Activated CD8-positive, alpha-beta T cell treated with anti-CD3 and anti-CD28 coated beads for 36 hours (primary cell): ENCODE results near the gene EXOC1. TPM values are rescaled to one million over a fixed set of nuclear protein-coding genes. Genes with fewer than 3 reads are reported as not detected.

Source experiments
- ATAC-seq: fragments of 200-7000 bp; cut with Tn5 transposase; one replicate; pipeline ENCODE4 v1.10.0; 2021; ENCODE audit warnings: mild to moderate bottlenecking, moderate library complexity
- CTCF ChIA-PET: fragments of 350-600 bp; sonication (Branson Sonifier 250); formaldehyde crosslinking; loops from one replicate; lab custom pipeline; 2021; ENCODE audit warnings: antibody characterized with exemption; lab: Charles Lee
- POLR2A ChIA-PET: fragments of 350-600 bp; sonication (Branson Sonifier 250); formaldehyde crosslinking; loops from one replicate; lab custom pipeline; 2021; ENCODE audit warnings: antibody characterized with exemption; lab: Charles Lee
- DNase-seq: peaks from one replicate; pipeline ENCODE4 v3.0.0-alpha.2; 2020
- H3K27ac Mint-ChIP-seq: one replicate; pipeline ENCODE4 v1.8.0; 2021; ENCODE audit warnings: mild to moderate bottlenecking, mixed read lengths
- H3K27me3 Mint-ChIP-seq: one replicate; pipeline ENCODE4 v1.8.0; 2021; ENCODE audit warnings: mixed read lengths
- H3K36me3 Mint-ChIP-seq: one replicate; pipeline ENCODE4 v1.8.0; 2021; ENCODE audit warnings: low read depth, mixed read lengths
- H3K4me1 Mint-ChIP-seq: one replicate; pipeline ENCODE4 v1.8.0; 2021; ENCODE audit warnings: low read depth, mixed read lengths
- H3K4me3 Mint-ChIP-seq: one replicate; pipeline ENCODE4 v1.8.0; 2021; ENCODE audit warnings: mild to moderate bottlenecking, moderate library complexity, mixed read lengths
- H3K9me3 Mint-ChIP-seq: one replicate; pipeline ENCODE4 v1.8.0; 2021; ENCODE audit warnings: mixed read lengths
- CTCF ChIP-seq: fragments of 200-600 bp; IDR thresholded peaks from one replicate; pipeline ENCODE4 v1.8.0; 2022; ENCODE audit warnings: antibody characterized with exemption, mild to moderate bottlenecking
- intact Hi-C: fragments of 100-400 bp; cut with micrococcal nuclease; formaldehyde crosslinking; loops from one replicate; pipeline ENCODE4 v1.10.0; 2022
- total RNA-seq, 2 experiments: library from RNA; stranded (reverse); gene quantifications; one replicate each; pipeline ENCODE4 v1.2.3, GENCODE V29; 2021

EXOC1 gene
- total RNA-seq, 2 experiments from 2014 or later: 19.1 to 20.5 TPM

DNA sequence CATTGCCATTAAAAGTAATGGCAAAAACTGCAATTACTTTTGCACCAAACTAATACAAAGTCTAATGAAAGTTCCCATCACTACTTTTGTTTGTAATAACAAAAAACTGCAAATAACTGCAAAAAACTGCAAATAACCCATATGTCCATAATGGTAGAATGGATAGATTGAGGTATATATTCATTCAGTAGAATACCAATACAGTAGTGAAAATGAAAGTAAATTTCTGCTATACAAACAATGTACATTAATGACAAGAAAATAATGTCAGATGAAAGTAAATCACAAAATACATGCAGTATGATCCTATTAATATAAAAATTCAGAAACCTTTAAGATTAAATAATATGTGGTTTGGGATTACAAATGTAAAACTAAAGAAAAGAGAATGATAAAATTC, 54.0 kb downstream of the EXOC1 start:
- intact Hi-C loops: no loop called here
- Mint-ChIP-seq H3K36me3 (peaks cover 23% of the 10 kb centered on the region), H3K4me3 (no peak overlapping the region), H3K27ac (peak overlapping the region; percentile 79), H3K4me1 (peaks cover 31% of the 10 kb centered on the region), H3K27me3 (no peaks in the 10 kb centered on the region), H3K9me3 (no peaks in the 10 kb centered on the region)
- DNase-seq (no peak), ATAC-seq (peak; percentile 34)
- POLR2A ChIA-PET: no interaction called here
- TF ChIP-seq CTCF: no peak
- CTCF ChIA-PET: no interaction called here

DNA sequence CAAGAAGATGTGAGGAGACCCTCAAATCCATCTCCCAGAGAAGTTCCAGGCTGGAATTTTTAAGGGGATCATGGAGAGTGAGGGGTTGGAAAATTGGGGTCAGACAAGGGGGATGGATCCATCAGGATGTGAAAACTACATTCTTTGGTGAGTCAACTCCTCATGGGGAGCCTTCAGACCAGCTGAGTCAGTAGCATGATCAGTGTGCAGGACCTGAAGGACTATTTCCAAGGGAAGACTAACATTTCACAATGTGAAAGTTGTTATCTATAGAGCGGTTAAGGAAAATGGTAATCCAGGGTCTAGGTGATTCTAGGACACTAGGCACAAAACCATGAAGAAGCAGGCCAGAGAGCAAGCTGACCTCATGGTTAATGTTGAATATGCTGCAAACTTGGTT, 56.7 kb downstream of the EXOC1 start:
- intact Hi-C loops: no loop called here
- ChIA-PET POLR2A (no interaction called here), CTCF (no interaction called here)
- H3K4me3 Mint-ChIP-seq: no peak overlapping the region
- H3K4me1 Mint-ChIP-seq: peaks cover 21% of the 10 kb centered on the region
- DNase-seq (no peak), ATAC-seq (no peak)
- peaks cover 11% of the 10 kb centered on the region for H3K36me3 Mint-ChIP-seq
- no peak overlapping the region for H3K27ac Mint-ChIP-seq
- H3K27me3 Mint-ChIP-seq: no peaks in the 10 kb centered on the region
- no peak for TF ChIP-seq CTCF
- H3K9me3 Mint-ChIP-seq: no peaks in the 10 kb centered on the region

DNA sequence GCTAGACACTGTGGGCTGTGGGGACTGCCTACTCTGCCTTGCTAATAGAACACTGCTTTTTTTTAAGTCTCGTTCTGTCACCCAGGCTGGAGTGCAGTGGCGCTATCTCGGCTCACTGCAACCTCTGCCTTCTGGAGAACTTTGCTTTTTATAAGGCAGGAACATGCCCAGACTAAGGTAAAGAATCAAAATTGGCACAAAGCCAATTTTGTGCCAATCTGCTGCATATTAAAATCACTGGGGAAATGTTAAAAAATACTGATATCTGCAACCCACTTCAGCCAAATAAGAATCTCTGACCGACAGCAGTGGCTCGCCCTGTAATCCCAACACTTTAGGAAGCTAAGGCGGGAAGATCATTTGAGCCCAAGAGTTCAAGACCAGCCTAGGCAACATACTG, 58.8 kb downstream of the EXOC1 start:
- intact Hi-C loops: no loop called here
- CTCF ChIA-PET: no interaction called here
- Mint-ChIP-seq H3K4me1 (peaks cover 5% of the 10 kb centered on the region), H3K27ac (no peak overlapping the region), H3K9me3 (no peaks in the 10 kb centered on the region), H3K4me3 (no peak overlapping the region), H3K36me3 (no peaks in the 10 kb centered on the region), H3K27me3 (no peaks in the 10 kb centered on the region)
- ATAC-seq (no peak), DNase-seq (no peak)
- TF ChIP-seq CTCF: no peak
- POLR2A ChIA-PET: no interaction called here

DNA sequence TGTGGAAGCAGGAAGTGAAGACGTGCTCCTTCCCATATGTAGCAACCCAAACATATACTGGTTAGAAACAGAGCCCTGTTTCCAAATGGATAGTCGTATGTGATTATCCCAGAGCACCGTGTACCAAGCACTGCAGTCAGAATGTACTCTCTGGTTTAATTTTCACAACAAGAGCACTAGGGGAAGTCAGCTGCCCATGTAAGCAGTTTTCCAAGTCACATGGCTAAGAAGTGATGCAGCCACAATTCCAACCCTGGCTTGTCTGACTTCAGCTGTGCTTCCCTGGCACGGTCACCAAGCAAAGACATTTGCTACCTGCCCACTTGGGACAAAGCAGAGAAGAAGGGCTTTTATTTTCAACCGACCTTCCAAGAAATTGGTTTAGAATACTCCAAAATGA, 67.1 kb downstream of the EXOC1 start:
- POLR2A ChIA-PET: no interaction called here
- Mint-ChIP-seq H3K36me3 (no peaks in the 10 kb centered on the region), H3K9me3 (no peaks in the 10 kb centered on the region), H3K27me3 (no peaks in the 10 kb centered on the region), H3K27ac (no peak overlapping the region), H3K4me3 (no peak overlapping the region), H3K4me1 (no peaks in the 10 kb centered on the region)
- CTCF ChIA-PET: no interaction called here
- no peak for TF ChIP-seq CTCF
- intact Hi-C loops: no loop called here
- ATAC-seq (no peak), DNase-seq (no peak)

GRCh38 chr4:55921093-55921492, 67.6 kb downstream of the EXOC1 start:
- no peak for ATAC-seq
- Mint-ChIP-seq H3K27me3 (no peaks in the 10 kb centered on the region), H3K4me1 (no peaks in the 10 kb centered on the region), H3K4me3 (no peak overlapping the region), H3K36me3 (no peaks in the 10 kb centered on the region), H3K9me3 (no peaks in the 10 kb centered on the region), H3K27ac (no peak overlapping the region)
- intact Hi-C loops: no loop called here
- DNase-seq: no peak
- POLR2A ChIA-PET: no interaction called here
- CTCF ChIA-PET: no interaction called here
- TF ChIP-seq CTCF: no peak
